HG03342 (cell line): ENCODE measurements around the gene KRT24.
"Not testable (repeated sequence)": the region's sequence is repeated elsewhere in the genome, so short reads cannot be mapped to it uniquely, and the experiment has no call there.

Experiments
- ATAC-seq: cut with Tn5 transposase; IDR thresholded peaks from one replicate; pipeline ENCODE4 v1.9.1; 2021; ENCODE audit warnings: mild to moderate bottlenecking, moderate library complexity; ENCODE audit not compliant: unreplicated experiment

KRT24 gene

DNA sequence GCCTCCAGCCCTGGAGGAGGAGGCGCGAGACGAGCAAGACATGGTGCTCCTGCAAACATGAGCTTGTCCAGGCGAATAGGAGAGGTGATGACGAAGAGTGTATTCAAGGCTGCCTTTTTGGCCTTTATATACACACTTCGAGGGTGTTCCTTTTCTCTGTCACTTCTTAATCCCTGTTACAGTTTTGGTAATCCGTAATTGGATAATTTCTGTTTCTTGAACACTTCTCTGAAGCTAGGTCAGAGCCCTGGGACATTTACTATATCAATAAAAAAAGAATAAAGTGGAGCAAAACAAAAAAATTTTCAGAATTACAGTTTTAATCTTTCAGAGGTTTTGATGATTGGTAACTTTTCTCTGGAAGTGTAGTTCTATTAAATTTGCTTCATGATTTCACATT is at the start of gene KRT24:
TSS of gene KRT24 (minus strand) at position 101 of the 400 bp plus-strand sequence. CDS start at position 42, 59 bp downstream.
- ATAC-seq = no peak

- no peak for ATAC-seq
Observed at GRCh38 chr17:40751065-40751464, 47.5 kb upstream of the KRT24 start.

DNA sequence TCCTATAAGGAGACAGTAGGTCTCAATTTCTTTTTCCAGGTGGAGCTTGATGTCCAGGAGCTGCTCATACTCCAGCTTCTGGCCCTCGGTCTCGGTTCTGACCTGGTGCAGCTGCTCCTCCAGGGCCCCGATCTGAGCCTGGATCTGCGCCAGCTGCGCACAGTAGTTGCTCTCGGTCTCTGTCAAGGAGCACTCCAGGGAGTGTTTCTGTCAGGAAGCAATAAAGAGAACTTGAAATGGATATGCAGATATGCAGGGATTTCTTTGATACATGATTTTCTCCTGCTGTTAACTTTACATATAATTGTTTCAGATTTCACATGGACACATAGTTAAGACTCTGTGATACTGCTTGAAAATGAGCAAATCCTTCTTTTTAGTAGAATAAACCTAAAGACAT is 46.8 kb upstream of the KRT24 start:
- ATAC-seq = no peak

GRCh38 chr17:40748666-40749065 is 45.1 kb upstream of the KRT24 start:
- ATAC-seq = not testable (repeated sequence)

GRCh38 chr17:40738553-40738952 is 35.0 kb upstream of the KRT24 start:
- no peak for ATAC-seq

DNA sequence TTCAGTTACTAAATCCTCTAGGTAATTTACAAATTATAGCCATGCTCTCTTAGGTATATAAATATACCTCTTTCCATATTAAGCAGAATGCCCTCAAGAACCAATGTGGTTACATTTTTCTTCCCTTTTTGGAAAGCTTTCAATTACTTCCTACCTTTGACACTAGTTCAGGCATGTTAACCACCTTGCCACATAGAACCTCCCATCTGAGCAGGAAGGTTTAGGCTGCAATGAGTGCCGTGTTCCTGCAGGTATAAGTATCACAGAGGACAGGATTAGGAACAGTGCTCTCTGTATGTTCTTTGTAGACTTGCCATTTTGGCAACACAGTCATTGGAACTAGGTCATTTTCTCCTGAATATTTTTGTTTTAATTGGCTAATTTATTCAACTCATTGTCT is 31.5 kb upstream of the KRT24 start:
- no peak for ATAC-seq

GRCh38 chr17:40734018-40734417 is 30.5 kb upstream of the KRT24 start:
- no peak for ATAC-seq

DNA sequence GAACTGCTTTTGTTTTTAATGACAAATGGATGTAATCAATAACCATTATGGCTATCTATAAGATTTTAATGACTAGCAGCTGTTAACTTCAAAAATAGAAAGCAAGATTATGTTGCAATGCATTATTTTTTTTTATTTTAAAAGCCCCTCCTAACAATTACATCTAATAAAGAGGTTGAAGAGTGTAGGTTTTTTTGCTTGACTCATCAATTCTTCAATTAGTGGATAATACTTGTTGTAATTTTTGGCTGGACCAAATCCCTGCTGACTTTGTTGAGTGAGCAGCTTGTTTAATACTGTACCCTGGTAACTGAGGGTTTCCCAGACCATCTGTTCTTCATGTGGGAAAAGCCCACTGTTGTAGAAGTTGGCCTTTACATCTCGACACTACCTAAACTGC is 27.4 kb upstream of the KRT24 start:
- ATAC-seq = no peak

DNA sequence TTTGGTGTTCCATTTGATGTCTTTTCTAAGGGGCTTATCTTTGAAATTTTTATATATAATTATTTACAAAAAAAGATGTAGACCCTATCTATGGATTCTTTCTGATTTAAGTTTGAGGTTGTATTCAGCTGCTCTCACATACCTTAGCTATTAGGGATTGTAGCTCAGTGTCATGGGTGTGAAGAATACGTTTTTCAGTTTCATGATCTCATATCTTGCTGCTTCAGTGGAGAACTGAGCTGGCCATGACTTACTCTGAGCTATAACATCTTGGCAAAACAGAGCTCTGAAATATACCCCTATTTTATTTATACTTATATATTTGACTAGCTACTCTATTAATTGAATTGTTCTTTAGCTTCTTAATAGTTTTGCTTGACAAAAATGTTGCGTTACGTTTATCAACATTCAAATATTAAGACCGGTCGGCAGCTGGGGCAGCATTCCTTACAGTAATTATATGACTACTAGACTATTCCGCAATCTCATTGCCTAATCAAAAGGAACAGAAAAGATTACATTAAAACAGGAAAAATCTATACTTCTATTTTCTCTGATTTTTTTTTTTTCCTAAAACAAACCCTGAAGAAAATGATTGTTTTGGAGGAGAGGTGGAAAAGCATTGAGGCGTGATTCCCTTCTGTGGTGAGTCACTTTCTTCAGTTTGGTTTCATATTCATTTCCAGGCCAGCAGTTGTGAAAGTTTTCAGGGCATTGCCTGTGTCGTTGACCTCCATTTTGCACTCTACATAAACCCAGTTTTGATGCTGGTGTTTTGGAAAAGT is 24.1 kb upstream of the KRT24 start:
- no peak for ATAC-seq

DNA sequence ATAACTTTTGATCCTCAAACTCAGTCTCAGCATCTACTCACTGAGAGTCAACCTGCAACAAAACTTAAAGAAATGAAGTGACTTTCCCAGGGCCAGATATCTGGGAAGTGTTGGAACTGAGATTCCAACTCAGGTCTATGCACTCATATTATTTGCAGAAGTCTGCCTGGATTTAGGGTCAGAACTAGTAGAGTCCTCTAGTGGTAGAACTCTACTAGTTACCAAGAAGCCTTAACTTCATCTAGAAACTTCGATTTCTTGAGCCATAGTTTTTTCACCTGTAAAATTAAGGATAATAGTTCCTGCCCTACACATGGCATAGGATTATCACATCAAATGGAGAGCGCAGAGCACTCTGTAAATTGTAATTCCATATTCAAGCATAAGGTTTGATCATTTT is 23.4 kb upstream of the KRT24 start:
- ATAC-seq = no peak

DNA sequence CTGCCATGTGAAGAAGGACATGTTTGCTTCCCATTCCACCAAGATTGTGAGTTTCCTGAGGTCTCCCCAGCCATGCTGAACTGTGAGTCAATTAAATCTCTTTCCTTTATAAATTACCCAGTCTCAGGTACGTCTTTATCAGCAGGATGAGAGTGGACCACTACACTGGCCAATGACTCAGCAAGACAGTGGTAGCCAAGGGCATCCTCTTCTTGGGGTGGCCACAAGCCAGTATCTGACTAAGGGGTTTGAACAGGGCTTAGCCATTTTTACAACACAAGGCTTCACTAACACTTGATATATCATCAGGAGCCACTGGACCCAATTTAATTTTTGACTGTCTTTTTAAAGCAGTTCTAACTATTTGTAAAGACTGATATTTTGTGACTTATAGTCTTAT is 21.1 kb upstream of the KRT24 start:
- no peak for ATAC-seq

GRCh38 chr17:40722241-40722640 is 18.7 kb upstream of the KRT24 start:
- ATAC-seq = no peak

GRCh38 chr17:40720899-40721298 is 17.3 kb upstream of the KRT24 start:
- ATAC-seq = no peak

DNA sequence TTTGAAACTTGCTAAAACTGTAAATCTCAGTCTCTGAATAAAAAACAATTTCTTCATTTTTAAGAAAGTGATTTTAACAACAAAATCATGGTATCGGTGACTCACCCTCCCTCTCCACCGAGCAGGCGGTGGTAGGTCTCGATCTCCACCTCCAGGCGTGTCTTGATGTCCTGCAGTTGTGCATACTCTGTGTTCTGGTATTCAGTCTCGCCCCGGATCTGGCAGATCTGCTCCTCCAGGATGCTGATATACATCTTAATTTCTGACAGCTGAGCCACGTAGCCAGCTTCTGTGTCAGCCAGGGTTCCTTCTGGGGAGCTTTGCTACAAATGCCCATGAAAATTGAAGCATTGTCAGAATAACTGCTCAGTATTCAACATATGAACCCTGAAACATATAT is 15.4 kb upstream of the KRT24 start:
- ATAC-seq = no peak

DNA sequence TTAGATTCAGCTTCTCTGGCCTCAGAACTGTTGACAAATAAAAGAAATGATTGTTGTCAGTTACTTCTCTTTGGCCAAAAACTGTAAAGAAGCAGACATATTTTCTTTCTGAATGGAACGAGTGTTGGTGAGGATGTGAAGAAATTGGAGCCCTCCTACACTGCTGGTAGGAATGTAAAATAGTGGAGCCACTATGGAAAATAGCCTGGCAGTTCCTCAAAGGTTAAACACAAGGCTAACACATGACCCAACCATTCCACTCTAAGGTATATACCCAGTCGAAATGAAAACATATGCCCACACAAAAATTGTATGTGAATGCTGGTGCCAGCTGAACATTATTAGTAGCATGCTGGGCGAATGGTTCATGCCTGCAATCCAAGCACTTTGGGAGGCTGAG is 14.2 kb upstream of the KRT24 start:
- no peak for ATAC-seq

- no peak for ATAC-seq
Observed at GRCh38 chr17:40714473-40714872, 10.9 kb upstream of the KRT24 start.

GRCh38 chr17:40707745-40708144 is 4.2 kb upstream of the KRT24 start:
- ATAC-seq = no peak

DNA sequence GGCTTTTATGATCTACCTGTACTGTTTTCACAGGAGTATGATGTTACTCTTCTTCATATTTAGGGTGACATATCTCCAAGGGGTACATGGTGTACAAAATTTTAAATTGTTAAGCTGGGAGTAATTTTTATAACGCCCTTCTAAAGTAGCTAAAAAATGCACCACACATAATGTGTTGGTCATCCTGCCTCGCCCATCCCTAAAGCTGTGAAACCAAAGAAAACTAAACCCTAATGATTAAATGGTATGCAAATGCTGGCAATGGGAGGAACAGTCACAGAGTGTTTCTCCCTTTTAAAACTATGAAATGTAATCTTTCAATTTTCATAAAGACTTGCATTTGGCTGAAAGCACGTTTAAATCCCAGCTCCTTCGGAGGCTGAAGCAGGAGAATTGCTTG is 2.0 kb upstream of the KRT24 start:
- no peak for ATAC-seq

- ATAC-seq = no peak
Observed at GRCh38 chr17:40702271-40702670, 1.3 kb downstream of the KRT24 start.

DNA sequence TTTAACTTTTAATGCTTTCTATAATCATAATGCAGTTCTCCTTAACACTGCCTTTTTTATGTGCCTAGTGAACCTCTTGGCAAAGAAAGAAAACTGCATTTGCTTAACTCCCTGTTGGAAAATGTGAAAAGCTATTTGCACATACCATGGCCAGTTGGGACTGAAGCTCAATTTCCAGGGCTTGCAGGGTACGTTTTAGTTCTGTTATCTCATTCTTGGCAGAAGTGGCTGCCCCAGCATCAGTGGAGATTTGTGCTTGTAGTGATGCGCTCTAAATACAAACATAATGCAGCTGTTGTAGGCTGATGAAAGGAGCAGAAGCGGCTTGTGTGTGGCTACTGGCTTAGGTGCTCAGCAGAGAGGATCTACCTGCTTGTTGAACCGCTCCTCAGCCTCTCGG is 3.7 kb downstream of the KRT24 start:
- ATAC-seq = no peak

DNA sequence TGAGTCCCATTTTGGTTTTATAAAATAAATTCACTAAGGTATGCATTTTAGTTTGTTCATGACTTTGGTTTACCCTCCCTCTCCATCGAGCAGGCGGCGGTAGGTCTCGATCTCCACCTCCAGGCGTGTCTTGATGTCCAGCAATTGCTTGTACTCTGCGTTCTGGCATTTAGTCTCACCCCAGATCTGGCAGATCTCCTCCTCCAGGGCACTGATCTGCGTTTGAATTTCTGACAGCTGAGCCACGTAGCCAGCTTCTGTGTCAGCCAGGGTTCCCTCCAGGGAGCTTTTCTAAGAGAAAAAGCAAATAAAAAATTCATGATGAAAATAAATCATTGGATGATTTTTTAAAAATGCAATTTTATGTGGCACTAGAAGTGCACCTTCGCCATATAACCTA is 4.2 kb downstream of the KRT24 start:
- no peak for ATAC-seq

DNA sequence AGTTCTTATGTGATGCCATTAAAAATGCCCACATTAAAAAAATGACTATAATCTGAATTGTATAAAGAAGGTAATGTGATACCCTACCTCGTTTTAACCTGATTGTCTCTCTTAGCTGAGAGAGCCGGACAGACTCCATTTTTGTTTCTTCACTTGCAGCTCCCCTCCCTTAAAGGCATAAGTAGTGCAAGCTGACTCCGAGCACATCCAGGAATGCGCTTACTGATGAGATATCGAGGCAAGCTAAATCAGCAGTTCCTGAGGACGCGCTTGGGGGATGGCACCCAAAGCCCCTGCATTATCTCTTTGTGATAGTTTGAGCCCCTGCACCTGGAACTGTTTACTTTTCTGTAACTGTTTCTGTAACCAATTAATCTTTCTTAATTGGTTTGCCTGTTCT is 6.3 kb downstream of the KRT24 start:
- ATAC-seq = no peak

DNA sequence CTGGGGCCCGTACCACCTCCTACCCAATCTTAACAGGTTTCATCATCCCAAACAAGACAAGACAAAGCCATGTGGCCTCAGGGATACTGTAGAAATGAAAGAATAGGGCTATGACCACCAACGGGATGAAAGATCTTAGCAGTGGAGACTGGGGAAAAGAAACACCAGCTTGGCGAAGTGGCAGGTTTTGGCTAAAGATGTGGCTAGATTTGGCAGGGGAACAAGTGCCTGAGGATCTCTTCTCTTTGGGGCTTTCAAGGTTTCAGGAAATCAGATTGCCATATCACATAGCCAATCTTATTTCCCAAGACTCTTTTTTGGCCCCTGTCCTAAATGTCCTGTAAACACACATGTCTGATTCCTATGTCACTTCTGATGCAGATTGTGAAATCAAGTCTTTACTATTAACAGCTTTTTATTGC is 6.9 kb downstream of the KRT24 start:
- no peak for ATAC-seq
